OCI-LY7 (cell line): ENCODE data around the gene C5orf58. TPM values are rescaled to one million over a fixed set of nuclear protein-coding genes. Genes with fewer than 3 reads are reported as not detected.

ENCODE experiments used
- BruUV-seq: library from RNA; stranded (reverse); fragments of 400-500 nt; replicated peaks from 2 replicates; lab custom pipeline; 2021; lab: Mats Ljungman, UMichigan
- CTCF ChIA-PET: fragments of 300-600 bp; sonication (Branson Sonifier 250); formaldehyde crosslinking; loops from one replicate; lab custom pipeline; 2022; ENCODE audit warnings: antibody characterized with exemption; ENCODE audit not compliant: unreplicated experiment; lab: Charles Lee
- POLR2A ChIA-PET: fragments of 300-600 bp; sonication (Branson Sonifier 250); formaldehyde crosslinking; loops from one replicate; lab custom pipeline; 2022; ENCODE audit warnings: antibody characterized with exemption; lab: Charles Lee
- DNase-seq: peaks from one replicate; pipeline ENCODE4 v3.0.0-alpha.2; 2015; ENCODE audit warnings: low spot score
- H2AFZ ChIP-seq: fragments of 200-600 bp; sonication (generic), shearing (Covaris generic); 2 replicates; pipeline ENCODE4 v1.6.1; 2014; ENCODE audit warnings: mild to moderate bottlenecking, antibody characterized with exemption, low read length, moderate library complexity
- H3K27ac ChIP-seq: fragments of 200-600 bp; sonication (generic); 2 replicates; pipeline ENCODE4 v1.5.1; 2014; ENCODE audit warnings: mixed run types, low read depth, mild to moderate bottlenecking, moderate library complexity, low read length, inconsistent platforms; ENCODE audit not compliant: poor library complexity, severe bottlenecking
- H3K36me3 ChIP-seq: fragments of 200-600 bp; sonication (generic); 2 replicates; pipeline ENCODE4 v1.6.1; 2014; ENCODE audit warnings: mild to moderate bottlenecking, antibody characterized with exemption, low read length, moderate library complexity, mixed read lengths; ENCODE audit not compliant: insufficient read depth
- H3K4me1 ChIP-seq: fragments of 200-600 bp; sonication (generic); 2 replicates; pipeline ENCODE4 v1.5.1; 2014; ENCODE audit warnings: mild to moderate bottlenecking, low read length; ENCODE audit not compliant: insufficient read depth, poor library complexity, severe bottlenecking
- H3K4me2 ChIP-seq: fragments of 200-600 bp; sonication (generic); 2 replicates; pipeline ENCODE4 v1.6.1; 2014; ENCODE audit warnings: mild to moderate bottlenecking, low read length
- H3K4me3 ChIP-seq: fragments of 200-600 bp; sonication (generic); 2 replicates; pipeline ENCODE4 v1.5.1; 2014; ENCODE audit warnings: mild to moderate bottlenecking, low read depth, low read length; ENCODE audit not compliant: poor library complexity, severe bottlenecking
- H3K79me2 ChIP-seq: fragments of 200-600 bp; sonication (generic); 2 replicates; pipeline ENCODE4 v1.6.1; 2016; ENCODE audit warnings: low read depth, mild to moderate bottlenecking, low read length, moderate library complexity, mixed read lengths; ENCODE audit not compliant: insufficient read depth
- H3K9me2 ChIP-seq: fragments of 200-600 bp; sonication (generic); 2 replicates; pipeline ENCODE4 v1.6.1; 2016; ENCODE audit warnings: mild to moderate bottlenecking, low read length, mixed read lengths; ENCODE audit not compliant: insufficient read depth
- H3K9me3 ChIP-seq: fragments of 200-600 bp; sonication (generic); 2 replicates; pipeline ENCODE4 v1.6.1; 2014; ENCODE audit warnings: mild to moderate bottlenecking, mixed run types, low read length, mixed read lengths
- H4K20me1 ChIP-seq: fragments of 200-600 bp; sonication (generic); 2 replicates; pipeline ENCODE4 v1.6.1; 2014; ENCODE audit warnings: mild to moderate bottlenecking, antibody characterized with exemption, low read length, moderate library complexity, mixed read lengths; ENCODE audit not compliant: insufficient read depth
- EZH2phosphoT487 ChIP-seq: fragments of 200-600 bp; sonication (generic); IDR thresholded peaks from 2 replicates; pipeline ENCODE4 v1.6.1; 2018; ENCODE audit warnings: low read depth, borderline replicate concordance, mild to moderate bottlenecking, mixed run types, antibody characterized with exemption, low read length, moderate library complexity, mixed read lengths
- intact Hi-C: fragments of 100-400 bp; cut with micrococcal nuclease; formaldehyde crosslinking; loops from one replicate; pipeline ENCODE4 v1.10.0; 2022; ENCODE audit not compliant: unreplicated experiment
- total RNA-seq, 2 experiments: library from RNA; depleted of rRNA in 1 of 2; stranded (reverse); fragments of >200 nt in 1 of 2; shearing (Covaris generic) in 1 of 2; gene quantifications; 2 replicates each; pipeline ENCODE4 v1.2.3, GENCODE V29; 2014 to 2022
- TF ChIP-seq, protein P1 (sequence below): fragments of 200-600 bp; sonication (generic); conservative IDR thresholded peaks from 2 replicates; pipeline ENCODE4 v1.5.1; 2014; ENCODE audit warnings: mild to moderate bottlenecking, antibody characterized with exemption, low read length, moderate library complexity, mixed read lengths

The C5orf58 gene
- total RNA-seq, 2 experiments from 2014 or later = not detected

DNA sequence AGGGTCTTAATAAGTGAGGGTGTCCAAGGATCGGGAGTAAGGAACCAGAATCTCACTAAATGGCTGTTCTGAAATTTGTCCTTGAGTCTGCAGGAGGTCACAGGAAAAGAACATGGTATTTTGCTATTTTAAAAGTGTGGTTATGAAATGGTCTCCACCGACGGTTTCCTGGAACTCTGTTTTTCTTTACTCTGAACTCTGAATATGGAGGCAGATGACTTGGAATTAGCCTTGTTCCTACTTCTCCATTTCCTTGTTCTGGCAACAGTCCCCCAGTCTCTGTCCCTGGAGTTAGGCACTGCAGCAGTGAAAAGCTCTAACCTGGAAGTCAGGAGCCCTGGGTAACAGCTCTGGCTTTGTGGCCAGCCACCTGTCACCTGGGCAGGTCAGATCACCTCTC, 46.6 kb upstream of the C5orf58 start:
- ChIA-PET CTCF (no interaction called here), POLR2A (no interaction called here)
- Histone ChIP-seq H4K20me1 (no peaks in the 10 kb centered on the region), H3K27ac (no peak overlapping the region), H3K4me2 (no peak overlapping the region), H3K4me1 (no peaks in the 10 kb centered on the region), H3K79me2 (no peaks in the 10 kb centered on the region), H3K4me3 (no peak overlapping the region), H3K9me2 (no peaks in the 10 kb centered on the region), H2AFZ (no peak overlapping the region), H3K36me3 (no peaks in the 10 kb centered on the region), H3K9me3 (no peaks in the 10 kb centered on the region)
- intact Hi-C loops = no loop called here
- TF ChIP-seq, protein P1, sequence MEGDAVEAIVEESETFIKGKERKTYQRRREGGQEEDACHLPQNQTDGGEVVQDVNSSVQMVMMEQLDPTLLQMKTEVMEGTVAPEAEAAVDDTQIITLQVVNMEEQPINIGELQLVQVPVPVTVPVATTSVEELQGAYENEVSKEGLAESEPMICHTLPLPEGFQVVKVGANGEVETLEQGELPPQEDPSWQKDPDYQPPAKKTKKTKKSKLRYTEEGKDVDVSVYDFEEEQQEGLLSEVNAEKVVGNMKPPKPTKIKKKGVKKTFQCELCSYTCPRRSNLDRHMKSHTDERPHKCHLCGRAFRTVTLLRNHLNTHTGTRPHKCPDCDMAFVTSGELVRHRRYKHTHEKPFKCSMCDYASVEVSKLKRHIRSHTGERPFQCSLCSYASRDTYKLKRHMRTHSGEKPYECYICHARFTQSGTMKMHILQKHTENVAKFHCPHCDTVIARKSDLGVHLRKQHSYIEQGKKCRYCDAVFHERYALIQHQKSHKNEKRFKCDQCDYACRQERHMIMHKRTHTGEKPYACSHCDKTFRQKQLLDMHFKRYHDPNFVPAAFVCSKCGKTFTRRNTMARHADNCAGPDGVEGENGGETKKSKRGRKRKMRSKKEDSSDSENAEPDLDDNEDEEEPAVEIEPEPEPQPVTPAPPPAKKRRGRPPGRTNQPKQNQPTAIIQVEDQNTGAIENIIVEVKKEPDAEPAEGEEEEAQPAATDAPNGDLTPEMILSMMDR = no peak
- no peak for TF ChIP-seq EZH2phosphoT487
- no TSS peak for BruUV-seq
- DNase-seq = no peak

- no peaks in the 10 kb centered on the region for H3K9me3 ChIP-seq
- CTCF ChIA-PET = no interaction called here
- no peak for DNase-seq
- H2AFZ ChIP-seq = no peak overlapping the region
- no peak overlapping the region for H3K4me2 ChIP-seq
- H3K4me1 ChIP-seq = no peaks in the 10 kb centered on the region
- POLR2A ChIA-PET = no interaction called here
- no peak overlapping the region for H3K27ac ChIP-seq
- H3K79me2 ChIP-seq = no peaks in the 10 kb centered on the region
- H3K4me3 ChIP-seq = no peak overlapping the region
- no TSS peak for BruUV-seq
- no peaks in the 10 kb centered on the region for H3K9me2 ChIP-seq
- no peaks in the 10 kb centered on the region for H4K20me1 ChIP-seq
- H3K36me3 ChIP-seq = no peaks in the 10 kb centered on the region
- TF ChIP-seq, protein P1 = no peak
- intact Hi-C loops = no loop called here
Observed at GRCh38 chr5:170186856-170187255, 45.9 kb upstream of the C5orf58 start.

GRCh38 chr5:170190436-170191134, 42.2 kb upstream of the C5orf58 start:
- Histone ChIP-seq H3K27ac (no peak overlapping the region), H3K4me3 (no peak overlapping the region), H3K4me2 (no peak overlapping the region), H4K20me1 (no peaks in the 10 kb centered on the region), H3K36me3 (no peaks in the 10 kb centered on the region), H2AFZ (no peak overlapping the region), H3K9me2 (no peaks in the 10 kb centered on the region), H3K9me3 (no peaks in the 10 kb centered on the region), H3K79me2 (no peaks in the 10 kb centered on the region), H3K4me1 (no peaks in the 10 kb centered on the region)
- no peak for DNase-seq
- intact Hi-C loops = no loop called here
- TF ChIP-seq, protein P1 = no peak
- no TSS peak for BruUV-seq
- ChIA-PET CTCF (no interaction called here), POLR2A (interaction anchor here (0.7 kb wide), 1 partner anchor 77 kb away, joined by 3 read pairs; no protein-coding TSS in a partner anchor)
